HG02840 (cell line): ENCODE results near the gene TP63.

ENCODE experiments used
- ATAC-seq: cut with Tn5 transposase; IDR thresholded peaks from one replicate; pipeline ENCODE4 v1.9.1; 2021; ENCODE audit warnings: mild to moderate bottlenecking, moderate library complexity, moderate number of reproducible peaks; ENCODE audit not compliant: unreplicated experiment, low FRiP score

TP63 gene

DNA sequence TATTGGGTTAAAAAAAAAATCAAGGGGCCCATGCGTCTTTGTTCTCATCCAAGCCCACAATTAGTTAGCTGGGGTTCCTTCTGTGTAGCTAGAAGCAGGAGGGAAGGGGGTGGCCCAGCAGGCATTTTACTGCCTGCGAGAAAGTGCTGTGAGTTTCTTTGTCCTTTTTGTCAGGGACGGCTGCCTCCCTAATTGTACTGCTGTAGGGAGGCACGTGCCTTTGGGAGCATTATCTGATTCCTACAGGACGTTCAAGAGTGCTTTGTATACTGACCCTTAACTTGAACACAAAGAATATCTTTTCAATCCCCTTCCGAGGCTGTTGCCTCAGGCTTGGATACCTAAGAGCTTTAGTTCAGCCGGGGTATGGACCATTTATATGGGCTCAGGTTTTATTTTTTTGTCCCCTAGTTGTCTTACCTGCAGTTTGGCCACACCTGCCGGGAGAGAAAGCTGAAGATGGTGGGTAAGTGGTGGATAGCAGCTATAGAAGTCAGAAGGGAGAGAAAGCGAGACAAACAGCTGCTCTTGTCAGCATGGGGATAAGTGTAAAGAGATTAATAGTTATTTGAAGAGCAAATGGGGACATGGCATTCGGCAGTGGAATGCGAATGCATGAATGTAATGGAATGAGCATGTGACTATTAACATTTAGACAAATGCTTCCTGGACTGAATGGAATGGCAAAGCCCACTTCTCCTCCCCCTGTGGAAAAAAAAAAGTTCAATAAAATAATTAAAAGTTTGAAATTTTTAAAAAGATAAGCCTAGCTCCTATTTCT is 175.2 kb downstream of the TP63 start:
- no peak for ATAC-seq

GRCh38 chr3:189808246-189809007 is 177.2 kb downstream of the TP63 start:
- no peak for ATAC-seq

- no peak for ATAC-seq
Observed at GRCh38 chr3:189809583-189809982, 178.4 kb downstream of the TP63 start.

- ATAC-seq: no peak
Observed at GRCh38 chr3:189812806-189813465, 181.7 kb downstream of the TP63 start.

DNA sequence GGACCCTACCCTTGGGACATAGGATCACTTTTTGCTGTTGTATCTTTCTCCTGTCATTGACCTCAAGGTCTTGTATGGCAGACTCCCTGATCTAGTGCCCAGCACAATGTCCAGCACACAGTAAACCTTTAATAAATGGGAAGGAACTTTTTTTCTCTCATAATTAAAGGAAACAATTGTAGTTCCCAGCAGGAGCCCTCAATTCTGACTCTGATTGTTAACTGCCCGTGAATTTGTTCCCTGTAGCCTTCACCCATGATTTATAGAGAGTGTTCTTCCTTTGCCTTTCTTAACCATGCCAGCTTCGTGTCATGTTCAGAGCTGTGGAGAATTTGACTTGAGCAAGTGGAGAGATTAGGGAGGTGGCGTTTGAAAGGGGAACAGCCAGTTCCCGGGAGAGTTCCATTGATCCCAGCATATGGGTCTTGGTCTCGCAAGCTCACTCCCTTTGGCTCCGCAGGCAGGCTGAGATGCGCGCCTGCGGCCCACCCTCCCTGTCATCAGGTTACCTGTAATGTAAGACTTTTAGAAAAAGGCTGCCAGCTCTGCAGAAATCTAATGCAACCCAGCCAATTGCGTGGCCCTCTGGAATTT is 182.6 kb downstream of the TP63 start:
- ATAC-seq: no peak

DNA sequence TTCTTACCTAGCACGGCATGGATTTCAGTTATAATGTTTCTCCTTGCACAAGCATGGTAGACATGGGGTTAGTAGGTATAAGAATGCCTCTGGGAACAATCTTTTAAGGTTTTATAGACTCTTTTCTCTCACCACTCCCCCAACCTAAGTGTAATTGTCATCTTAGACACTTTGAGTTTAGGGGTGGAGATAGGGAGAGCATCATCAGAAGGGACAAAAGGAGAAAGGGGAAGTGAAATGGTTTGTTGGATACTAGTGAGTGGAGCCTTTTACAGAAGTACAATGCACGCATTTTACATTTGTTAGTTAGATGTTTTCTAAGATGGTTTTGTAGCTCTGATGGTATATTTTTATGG is 189.2 kb downstream of the TP63 start:
- no peak for ATAC-seq

- no peak for ATAC-seq
Observed at GRCh38 chr3:189821262-189821661, 190.1 kb downstream of the TP63 start.

DNA sequence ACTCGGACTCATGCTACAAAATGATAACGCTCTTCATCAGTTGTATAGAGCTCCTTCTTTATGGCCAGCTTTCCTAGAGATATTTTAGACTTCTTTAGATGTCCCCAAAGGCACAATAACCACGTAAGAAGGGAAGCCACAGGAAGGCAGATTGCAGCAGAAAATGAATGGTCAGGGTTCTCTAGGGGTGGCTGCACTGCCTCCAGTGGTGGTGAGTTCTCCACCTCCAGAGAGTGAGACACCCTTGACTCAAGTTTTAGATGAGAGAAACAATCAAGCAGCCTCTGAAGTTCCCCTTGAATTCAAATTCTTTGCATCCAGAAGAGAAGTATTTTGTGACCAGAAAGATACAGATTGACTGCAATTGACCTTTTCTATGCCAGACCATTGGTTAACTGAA is 191.5 kb downstream of the TP63 start:
- no peak for ATAC-seq

- ATAC-seq: no peak
Observed at GRCh38 chr3:189824629-189825312, 193.6 kb downstream of the TP63 start.

- no peak for ATAC-seq
Observed at GRCh38 chr3:189826566-189826965, 195.4 kb downstream of the TP63 start.

DNA sequence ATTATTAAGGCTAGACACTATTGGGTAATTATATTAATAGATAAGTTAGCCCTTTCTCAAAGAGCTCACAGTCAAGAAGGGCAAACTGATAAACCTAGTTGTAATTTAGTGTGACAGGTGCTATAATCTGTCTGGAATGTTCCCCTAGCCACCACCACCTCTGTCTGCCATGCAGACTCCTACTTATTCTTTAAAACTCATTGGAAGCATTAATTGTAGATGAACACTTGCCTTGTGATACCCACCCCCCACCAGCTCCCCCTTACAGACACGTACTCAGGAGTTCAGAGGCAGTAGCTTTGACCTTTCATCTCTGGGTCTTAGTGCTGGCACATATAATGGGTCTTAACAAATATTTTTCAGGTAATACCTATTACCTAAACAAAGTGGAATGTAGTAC is 195.9 kb downstream of the TP63 start:
- ATAC-seq: no peak

- ATAC-seq: no peak
Observed at GRCh38 chr3:189830401-189830800, 199.2 kb downstream of the TP63 start.

GRCh38 chr3:189833266-189833665 is 202.1 kb downstream of the TP63 start:
- no peak for ATAC-seq

DNA sequence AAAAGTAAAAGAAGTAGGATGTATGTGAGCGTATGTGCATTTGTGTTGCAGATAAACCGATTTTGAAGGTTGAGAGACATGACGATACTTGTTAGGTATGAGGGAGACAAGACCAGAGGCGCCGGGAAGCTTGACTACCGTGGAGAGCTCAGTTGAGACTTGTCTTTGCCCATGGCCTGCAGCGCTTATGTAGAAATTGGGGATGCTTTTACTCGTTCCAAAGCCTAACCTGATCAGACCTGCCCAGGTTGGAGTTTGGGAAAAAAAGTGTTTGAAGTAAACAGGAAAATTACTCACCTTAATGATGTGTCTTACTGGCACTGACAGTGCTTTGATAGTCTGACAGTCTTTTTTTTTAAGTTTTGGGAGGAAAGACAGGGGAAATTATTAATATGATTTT is 202.8 kb downstream of the TP63 start:
- ATAC-seq: no peak

DNA sequence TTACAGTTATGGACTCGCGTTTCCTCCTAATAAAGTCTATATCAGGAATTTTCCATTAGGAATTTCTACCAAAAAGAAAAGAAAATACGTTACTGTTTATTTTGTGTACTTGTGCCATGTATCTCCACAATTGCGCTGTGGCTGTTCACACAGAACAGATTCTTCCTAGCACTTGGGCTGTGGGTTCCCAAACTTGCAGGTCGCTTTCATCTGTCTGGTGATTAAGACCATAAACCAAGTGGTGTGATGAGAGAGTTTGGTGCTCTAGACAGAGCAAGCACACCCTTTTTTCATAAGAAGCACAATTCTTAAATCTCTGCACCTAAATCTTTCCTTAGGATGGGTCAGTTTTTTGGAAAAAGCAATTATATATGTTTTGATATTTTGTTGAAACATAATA is 203.3 kb downstream of the TP63 start:
- no peak for ATAC-seq

DNA sequence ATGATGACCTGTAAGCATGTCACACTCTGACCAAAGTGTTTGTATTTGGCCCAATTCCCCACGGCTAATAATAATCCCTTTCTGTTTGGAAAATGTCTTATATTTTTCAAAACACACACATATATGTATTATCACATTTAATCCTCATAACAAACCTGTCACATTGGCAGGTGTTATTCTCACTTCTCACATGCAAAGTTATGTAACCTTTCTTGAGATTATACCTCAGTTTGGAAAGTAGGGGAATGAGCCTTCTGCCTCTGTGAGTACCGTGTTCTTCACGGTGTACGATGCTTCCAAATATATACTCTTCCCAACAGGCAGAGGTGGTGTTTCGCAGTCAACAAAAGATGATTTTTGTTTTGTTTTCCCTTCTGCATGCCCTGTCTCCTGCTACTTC is 205.6 kb downstream of the TP63 start:
- ATAC-seq: no peak

DNA sequence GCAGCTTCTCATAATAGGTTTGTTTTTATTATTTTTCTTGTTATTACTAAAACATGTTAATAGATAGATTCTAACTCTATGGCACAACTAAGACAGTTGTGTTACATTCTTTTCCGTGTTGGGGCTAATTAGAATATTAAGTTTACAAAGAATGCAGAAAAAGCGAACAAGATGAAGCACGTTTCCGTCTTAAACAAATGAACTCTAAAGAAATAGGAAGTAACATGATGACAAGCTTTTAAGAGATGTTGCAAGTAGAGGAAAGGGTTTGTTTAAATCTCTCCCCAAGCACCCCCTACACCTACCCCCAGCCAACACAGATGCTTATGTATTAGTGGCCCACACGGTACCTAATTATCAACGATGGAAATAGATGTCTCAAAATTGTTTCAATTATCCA is 207.1 kb downstream of the TP63 start:
- no peak for ATAC-seq

DNA sequence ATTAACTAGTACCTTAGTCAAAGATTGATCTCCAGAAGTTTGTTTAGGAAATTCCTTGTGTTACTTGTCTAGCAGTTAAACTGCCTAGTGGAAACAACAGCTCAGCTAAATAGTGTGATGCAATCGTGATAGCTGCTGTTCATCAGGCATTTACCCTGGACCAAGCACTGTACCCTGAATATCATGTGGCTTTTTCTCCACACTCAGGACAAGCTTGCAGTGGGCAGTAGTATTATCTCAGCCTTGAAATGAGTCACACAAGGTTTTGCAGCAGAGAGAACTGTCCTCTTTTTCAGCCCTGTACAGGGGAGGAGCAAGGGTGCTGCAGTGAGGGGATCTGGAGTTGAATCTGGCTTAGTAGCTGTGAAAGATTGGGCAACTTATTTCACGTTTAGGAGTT is 208.4 kb downstream of the TP63 start:
- ATAC-seq: no peak

GRCh38 chr3:189841473-189842205 is 210.4 kb downstream of the TP63 start:
- no peak for ATAC-seq
